ENCODE measurements around the gene RCBTB1. TPM values are rescaled to one million over a fixed set of nuclear protein-coding genes. Genes with fewer than 3 reads are reported as not detected.
"Not testable (repeated sequence)": the region's sequence is repeated elsewhere in the genome, so short reads cannot be mapped to it uniquely, and the experiment has no call there.

The RCBTB1 gene
- polyA plus RNA-seq, 1 donor from 2014 or later, result 65.3 TPM

DNA sequence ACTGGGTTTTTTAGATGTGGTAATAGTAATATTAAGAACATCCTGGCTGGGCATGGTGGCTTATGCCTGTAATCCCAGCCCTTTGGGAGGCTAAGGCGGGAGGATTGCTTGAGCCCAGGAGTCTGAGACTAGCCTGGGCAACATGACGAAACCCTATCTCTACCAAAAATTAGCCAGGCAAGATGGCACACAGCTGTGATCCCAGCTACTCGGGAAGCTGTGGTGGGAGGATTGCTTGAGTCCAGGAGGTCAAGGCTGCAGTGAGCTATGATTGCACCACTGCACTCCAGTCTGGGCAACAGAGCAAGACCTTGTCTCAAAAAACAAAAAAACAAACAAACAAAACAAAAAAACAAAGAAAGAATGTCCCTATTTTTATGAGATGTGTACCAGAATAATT, 5.4 kb upstream of the RCBTB1 start:
- H3K9ac ChIP-seq (ENCODE audit: low read length); H3F3A ChIP-seq (ENCODE audit: insufficient read depth, low read length, poor library complexity, severe bottlenecking); H3K9me2 ChIP-seq (ENCODE audit: insufficient read depth, low read length); H3K27ac ChIP-seq (ENCODE audit: low read length); H3K27me3 ChIP-seq (ENCODE audit: insufficient read depth, low read depth, low read length); H3K9me3 ChIP-seq (ENCODE audit: low read length); H3K4me2 ChIP-seq (ENCODE audit: low read length); H3K36me3 ChIP-seq (ENCODE audit: insufficient read depth, low read length); H2AFZ ChIP-seq (ENCODE audit: low read depth, low read length); H3K4me3 ChIP-seq (ENCODE audit: low read length); H3K79me2 ChIP-seq (replicated peaks; ENCODE audit: insufficient read depth, low read length); H4K20me1 ChIP-seq (ENCODE audit: insufficient read depth): not testable (repeated sequence)

DNA sequence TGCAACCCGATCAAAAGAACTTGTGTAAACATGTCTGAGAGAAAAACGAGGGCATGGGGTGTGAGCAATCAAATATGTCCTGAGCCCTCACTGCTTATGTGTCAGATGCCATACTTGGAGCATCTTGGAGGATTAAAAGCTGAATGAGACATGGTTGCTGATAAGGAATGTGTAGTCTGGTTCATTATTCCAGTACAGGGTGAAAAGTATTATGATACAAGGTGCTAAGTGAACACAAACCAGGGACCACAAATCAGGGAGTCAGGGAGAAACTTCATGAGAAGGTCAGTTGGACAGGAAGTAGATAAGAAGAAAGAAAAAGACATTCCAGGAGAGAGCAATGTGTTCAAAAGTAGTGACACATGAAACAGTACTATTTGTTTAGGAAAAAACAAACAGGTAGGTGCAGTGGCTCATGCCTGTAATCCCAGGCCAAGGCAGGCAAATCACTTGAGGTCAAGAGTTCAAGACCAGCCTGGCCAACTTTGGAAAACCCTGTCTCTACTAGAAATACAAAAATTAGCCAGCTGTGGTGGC, 2.0 kb upstream of the RCBTB1 start:
- H3K9me3 ChIP-seq (ENCODE audit: low read length), result no peaks in the 10 kb centered on the region
- H2AFZ ChIP-seq (ENCODE audit: low read depth, low read length), result no peak overlapping the region
- H4K20me1 ChIP-seq (ENCODE audit: insufficient read depth), result no peaks in the 10 kb centered on the region
- H3K9ac ChIP-seq (ENCODE audit: low read length), result no peak overlapping the region
- H3K4me3 ChIP-seq (ENCODE audit: low read length), result no peak overlapping the region
- no peak overlapping the region for H3K27ac ChIP-seq (ENCODE audit: low read length)
- H3K79me2 ChIP-seq (replicated peaks; ENCODE audit: insufficient read depth, low read length), result no peaks in the 10 kb centered on the region
- no peaks in the 10 kb centered on the region for H3K27me3 ChIP-seq (ENCODE audit: insufficient read depth, low read depth, low read length)
- no peaks in the 10 kb centered on the region for H3K9me2 ChIP-seq (ENCODE audit: insufficient read depth, low read length)
- no peak overlapping the region for H3K4me2 ChIP-seq (ENCODE audit: low read length)
- no peaks in the 10 kb centered on the region for H3F3A ChIP-seq (ENCODE audit: insufficient read depth, low read length, poor library complexity, severe bottlenecking)
- TF ChIP-seq POLR2AphosphoS5 (IDR thresholded peaks at IDR 0.05), result no peak
- TF ChIP-seq EP300 (conservative IDR thresholded peaks at IDR 0.05; ENCODE audit: poor library complexity, severe bottlenecking), result no peak
- no peak for TF ChIP-seq MXI1 (conservative IDR thresholded peaks at IDR 0.05; ENCODE audit: poor library complexity, severe bottlenecking)
- TF ChIP-seq, protein P1, sequence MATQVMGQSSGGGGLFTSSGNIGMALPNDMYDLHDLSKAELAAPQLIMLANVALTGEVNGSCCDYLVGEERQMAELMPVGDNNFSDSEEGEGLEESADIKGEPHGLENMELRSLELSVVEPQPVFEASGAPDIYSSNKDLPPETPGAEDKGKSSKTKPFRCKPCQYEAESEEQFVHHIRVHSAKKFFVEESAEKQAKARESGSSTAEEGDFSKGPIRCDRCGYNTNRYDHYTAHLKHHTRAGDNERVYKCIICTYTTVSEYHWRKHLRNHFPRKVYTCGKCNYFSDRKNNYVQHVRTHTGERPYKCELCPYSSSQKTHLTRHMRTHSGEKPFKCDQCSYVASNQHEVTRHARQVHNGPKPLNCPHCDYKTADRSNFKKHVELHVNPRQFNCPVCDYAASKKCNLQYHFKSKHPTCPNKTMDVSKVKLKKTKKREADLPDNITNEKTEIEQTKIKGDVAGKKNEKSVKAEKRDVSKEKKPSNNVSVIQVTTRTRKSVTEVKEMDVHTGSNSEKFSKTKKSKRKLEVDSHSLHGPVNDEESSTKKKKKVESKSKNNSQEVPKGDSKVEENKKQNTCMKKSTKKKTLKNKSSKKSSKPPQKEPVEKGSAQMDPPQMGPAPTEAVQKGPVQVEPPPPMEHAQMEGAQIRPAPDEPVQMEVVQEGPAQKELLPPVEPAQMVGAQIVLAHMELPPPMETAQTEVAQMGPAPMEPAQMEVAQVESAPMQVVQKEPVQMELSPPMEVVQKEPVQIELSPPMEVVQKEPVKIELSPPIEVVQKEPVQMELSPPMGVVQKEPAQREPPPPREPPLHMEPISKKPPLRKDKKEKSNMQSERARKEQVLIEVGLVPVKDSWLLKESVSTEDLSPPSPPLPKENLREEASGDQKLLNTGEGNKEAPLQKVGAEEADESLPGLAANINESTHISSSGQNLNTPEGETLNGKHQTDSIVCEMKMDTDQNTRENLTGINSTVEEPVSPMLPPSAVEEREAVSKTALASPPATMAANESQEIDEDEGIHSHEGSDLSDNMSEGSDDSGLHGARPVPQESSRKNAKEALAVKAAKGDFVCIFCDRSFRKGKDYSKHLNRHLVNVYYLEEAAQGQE (IDR thresholded peaks at IDR 0.05; ENCODE audit: borderline replicate concordance), result no peak
- TF ChIP-seq, protein P2, sequence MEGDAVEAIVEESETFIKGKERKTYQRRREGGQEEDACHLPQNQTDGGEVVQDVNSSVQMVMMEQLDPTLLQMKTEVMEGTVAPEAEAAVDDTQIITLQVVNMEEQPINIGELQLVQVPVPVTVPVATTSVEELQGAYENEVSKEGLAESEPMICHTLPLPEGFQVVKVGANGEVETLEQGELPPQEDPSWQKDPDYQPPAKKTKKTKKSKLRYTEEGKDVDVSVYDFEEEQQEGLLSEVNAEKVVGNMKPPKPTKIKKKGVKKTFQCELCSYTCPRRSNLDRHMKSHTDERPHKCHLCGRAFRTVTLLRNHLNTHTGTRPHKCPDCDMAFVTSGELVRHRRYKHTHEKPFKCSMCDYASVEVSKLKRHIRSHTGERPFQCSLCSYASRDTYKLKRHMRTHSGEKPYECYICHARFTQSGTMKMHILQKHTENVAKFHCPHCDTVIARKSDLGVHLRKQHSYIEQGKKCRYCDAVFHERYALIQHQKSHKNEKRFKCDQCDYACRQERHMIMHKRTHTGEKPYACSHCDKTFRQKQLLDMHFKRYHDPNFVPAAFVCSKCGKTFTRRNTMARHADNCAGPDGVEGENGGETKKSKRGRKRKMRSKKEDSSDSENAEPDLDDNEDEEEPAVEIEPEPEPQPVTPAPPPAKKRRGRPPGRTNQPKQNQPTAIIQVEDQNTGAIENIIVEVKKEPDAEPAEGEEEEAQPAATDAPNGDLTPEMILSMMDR (IDR thresholded peaks at IDR 0.05; ENCODE audit: poor library complexity, severe bottlenecking), result no peak
- no peak for TF ChIP-seq SMC3 (conservative IDR thresholded peaks at IDR 0.05; ENCODE audit: poor library complexity)
- no peak for TF ChIP-seq RAD21 (conservative IDR thresholded peaks at IDR 0.05)
- TF ChIP-seq EZH2 (IDR thresholded peaks at IDR 0.05; ENCODE audit: borderline replicate concordance, insufficient read depth, low read length, poor library complexity, severe bottlenecking), result no peak
- TF ChIP-seq TAF1 (IDR thresholded peaks at IDR 0.05; ENCODE audit: low read depth), result no peak
- no peaks in the 10 kb centered on the region for H3K36me3 ChIP-seq (ENCODE audit: insufficient read depth, low read length)

DNA sequence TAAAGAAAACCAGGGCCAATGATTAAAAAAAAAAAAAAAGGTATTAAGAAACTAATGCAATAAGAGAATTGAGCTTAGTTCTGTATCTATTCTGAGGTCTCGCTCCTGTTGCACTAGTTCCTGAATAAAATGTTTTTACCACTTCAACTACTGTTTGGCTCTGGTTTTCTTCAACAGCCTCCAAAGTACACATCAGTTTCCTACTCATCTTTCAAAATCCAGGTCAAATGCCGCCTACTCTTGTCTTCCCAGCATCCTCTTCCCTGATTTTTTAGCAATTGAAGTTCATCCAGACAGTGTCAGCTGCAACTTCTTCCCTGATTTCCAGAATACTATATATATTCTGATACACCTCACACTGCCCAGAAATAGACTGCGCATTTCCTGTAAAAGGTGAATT, 1.4 kb upstream of the RCBTB1 start:
- Histone ChIP-seq H3K4me2 (ENCODE audit: low read length) (no peak overlapping the region), H3K27ac (ENCODE audit: low read length) (no peak overlapping the region), H3K36me3 (ENCODE audit: insufficient read depth, low read length) (no peaks in the 10 kb centered on the region), H3K9me3 (ENCODE audit: low read length) (no peaks in the 10 kb centered on the region), H3K27me3 (ENCODE audit: insufficient read depth, low read depth, low read length) (no peaks in the 10 kb centered on the region), H4K20me1 (ENCODE audit: insufficient read depth) (no peaks in the 10 kb centered on the region), H3F3A (ENCODE audit: insufficient read depth, low read length, poor library complexity, severe bottlenecking) (no peaks in the 10 kb centered on the region), H3K9me2 (ENCODE audit: insufficient read depth, low read length) (no peaks in the 10 kb centered on the region), H3K79me2 (replicated peaks; ENCODE audit: insufficient read depth, low read length) (no peaks in the 10 kb centered on the region), H3K4me3 (ENCODE audit: low read length) (no peak overlapping the region), H3K9ac (ENCODE audit: low read length) (no peak overlapping the region), H2AFZ (ENCODE audit: low read depth, low read length) (no peak overlapping the region)
- TF ChIP-seq POLR2AphosphoS5 (IDR thresholded peaks at IDR 0.05), result no peak
- TF ChIP-seq, protein P2 (IDR thresholded peaks at IDR 0.05; ENCODE audit: poor library complexity, severe bottlenecking), result no peak
- no peak for TF ChIP-seq SMC3 (conservative IDR thresholded peaks at IDR 0.05; ENCODE audit: poor library complexity)
- TF ChIP-seq, protein P1 (IDR thresholded peaks at IDR 0.05; ENCODE audit: borderline replicate concordance), result no peak
- no peak for TF ChIP-seq EP300 (conservative IDR thresholded peaks at IDR 0.05; ENCODE audit: poor library complexity, severe bottlenecking)
- no peak for TF ChIP-seq EZH2 (IDR thresholded peaks at IDR 0.05; ENCODE audit: borderline replicate concordance, insufficient read depth, low read length, poor library complexity, severe bottlenecking)
- no peak for TF ChIP-seq MXI1 (conservative IDR thresholded peaks at IDR 0.05; ENCODE audit: poor library complexity, severe bottlenecking)
- no peak for TF ChIP-seq TAF1 (IDR thresholded peaks at IDR 0.05; ENCODE audit: low read depth)
- TF ChIP-seq RAD21 (conservative IDR thresholded peaks at IDR 0.05), result no peak

All from neural cell (in vitro differentiated cells).